GM19099 (cell line): ENCODE measurements around the gene OR10G3.

Experiments used
- POLR2A ChIP-seq: IDR thresholded peaks from 3 replicates; pipeline ENCODE4 v1.6.1; 2011; ENCODE audit warnings: low read depth; ENCODE audit not compliant: insufficient read length; ENCODE audit errors: extremely low read depth

The OR10G3 gene

DNA sequence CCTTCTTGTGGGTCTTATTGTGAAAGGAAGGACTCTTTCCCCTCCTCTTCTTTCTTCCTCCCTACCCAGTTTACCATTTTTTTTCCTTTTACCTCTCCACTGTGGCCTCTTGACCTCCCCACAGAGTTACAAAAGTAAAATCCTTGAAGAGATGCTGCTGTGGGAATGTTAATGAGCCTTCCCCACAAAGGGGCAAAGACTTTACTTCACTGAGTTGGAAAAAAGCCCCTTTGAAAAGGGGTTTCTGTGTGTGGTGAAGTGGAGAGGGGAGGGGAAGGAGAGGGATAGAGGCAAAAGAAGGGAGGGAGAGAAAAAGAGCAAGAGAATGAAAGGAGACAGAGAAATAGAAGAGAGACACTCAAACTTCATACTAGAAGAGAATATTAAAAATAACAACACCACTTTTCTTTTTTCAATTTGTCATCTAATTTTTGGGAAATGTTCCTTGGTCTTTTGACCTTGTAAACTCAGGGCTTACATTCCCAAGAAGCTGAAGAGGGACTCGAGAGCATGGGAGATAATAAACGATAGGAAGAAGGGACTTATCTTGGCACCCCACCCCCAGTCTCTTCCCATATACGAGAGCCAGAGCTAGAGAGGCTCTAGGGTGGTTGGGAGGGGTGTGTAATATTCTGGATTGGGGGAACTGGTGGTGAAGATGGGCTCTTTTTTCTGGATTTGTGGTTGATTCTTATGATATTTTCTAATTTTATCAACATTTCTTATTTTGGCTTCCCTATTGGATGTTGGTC, 40.5 kb downstream of the OR10G3 start:
- no peak for TF ChIP-seq POLR2A

DNA sequence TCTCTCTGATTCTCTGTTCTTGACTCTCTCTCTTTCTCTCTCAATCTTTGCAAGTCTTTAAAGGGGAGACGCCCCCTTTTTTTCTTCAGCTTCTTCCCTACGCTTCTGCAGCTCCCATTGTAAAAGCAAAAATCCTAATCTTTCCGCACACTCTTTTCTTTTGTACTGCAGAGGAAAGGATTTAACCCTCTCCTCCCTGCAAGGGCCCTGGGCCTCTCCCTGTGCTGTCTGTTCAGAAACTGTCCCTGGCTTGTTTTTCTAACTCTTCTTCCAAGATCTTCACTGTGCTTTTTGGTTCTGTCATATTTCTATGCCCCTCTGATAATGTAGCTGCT, 42.8 kb downstream of the OR10G3 start:
- TF ChIP-seq POLR2A: no peak

DNA sequence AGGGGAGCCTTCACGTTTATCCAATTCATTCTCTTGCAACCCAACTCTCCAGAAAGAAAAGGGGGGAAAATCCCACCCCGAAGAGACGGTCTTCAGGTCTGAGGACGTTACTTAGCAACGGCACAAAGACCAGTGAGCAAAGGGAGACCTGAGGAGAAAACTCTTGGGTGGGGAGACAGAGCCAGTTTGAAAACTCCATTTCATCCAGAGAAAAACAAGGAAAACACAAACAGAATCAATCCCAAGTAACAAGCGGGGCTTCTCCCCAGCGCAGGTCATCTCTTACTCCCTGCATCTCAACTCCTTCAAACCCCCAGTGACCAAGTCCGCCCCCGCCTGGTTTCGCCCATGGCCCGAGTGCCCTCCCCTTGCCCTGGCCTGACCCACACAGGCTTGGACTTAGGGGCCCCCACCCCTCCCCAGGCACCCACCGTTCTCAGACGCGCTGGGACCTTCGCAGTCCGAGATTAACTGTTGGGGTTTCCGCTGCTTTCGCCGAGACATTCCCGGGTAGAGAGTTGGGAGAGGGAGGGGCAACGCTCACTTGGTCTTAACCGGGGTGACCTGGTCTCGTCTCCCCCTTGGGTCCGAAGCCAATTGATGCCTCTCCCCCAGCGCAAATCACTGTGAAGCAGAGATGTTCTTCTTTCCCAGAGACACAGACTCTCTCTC, 43.3 kb downstream of the OR10G3 start:
- no peak for TF ChIP-seq POLR2A

DNA sequence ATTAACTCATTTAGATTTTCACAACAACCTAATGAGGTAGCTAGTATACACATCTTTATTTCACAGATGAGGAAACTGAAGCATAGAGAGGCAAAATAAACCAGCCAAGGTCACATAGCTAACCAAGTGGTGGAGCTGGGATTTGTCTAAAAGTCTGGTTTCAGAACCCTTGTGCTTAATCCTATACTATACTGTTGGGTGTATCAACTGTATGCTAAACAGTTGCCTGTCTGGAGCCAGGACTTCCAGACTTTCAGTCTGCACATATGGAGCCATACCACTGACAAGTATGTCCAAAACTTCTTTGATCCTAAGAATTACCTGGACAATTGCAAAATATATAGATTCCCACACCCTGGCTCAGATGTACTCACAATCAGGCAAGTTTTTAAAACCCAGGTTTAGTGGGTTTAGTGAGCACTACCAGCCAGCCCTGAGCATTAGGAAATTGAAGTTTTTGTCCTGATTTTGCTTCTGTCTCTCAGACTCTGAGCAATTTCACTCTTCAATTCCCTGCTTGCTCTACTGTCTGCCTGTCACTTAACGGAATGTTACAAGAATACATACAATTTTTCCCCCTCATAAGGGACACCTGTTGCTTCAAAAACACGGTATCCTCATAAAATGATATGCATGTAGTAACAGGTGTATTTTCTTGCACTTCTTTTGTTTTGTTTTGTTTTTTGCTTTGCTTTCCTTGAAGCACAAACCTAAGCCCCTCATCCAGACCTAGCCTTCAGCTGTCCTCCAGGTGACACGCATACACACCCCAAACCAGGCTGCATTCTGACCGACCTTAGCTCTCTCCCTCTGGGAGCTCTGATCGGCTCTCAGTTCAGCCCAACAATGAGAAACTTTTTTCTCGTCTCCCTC, 44.1 kb downstream of the OR10G3 start:
- TF ChIP-seq POLR2A: no peak

DNA sequence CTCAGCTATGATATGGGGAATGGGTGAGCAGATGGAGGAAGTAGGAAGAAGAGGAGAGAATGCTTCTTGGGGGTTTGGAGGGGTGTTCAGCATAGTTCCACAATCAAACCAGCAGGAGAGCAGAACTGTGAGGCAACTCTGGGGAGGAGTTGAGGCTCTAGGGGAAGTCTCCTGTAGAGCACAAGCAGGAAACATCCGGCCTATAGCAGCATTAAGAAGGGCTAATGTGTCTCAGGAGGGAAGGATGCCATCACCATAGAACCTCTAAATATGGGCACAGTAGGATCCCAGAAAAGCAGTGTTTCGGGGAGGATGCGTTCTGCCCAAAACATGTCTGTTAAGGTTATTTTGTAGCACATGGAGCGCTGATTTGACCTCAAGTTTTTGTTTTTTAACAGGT, 45.3 kb downstream of the OR10G3 start:
- TF ChIP-seq POLR2A: no peak

DNA sequence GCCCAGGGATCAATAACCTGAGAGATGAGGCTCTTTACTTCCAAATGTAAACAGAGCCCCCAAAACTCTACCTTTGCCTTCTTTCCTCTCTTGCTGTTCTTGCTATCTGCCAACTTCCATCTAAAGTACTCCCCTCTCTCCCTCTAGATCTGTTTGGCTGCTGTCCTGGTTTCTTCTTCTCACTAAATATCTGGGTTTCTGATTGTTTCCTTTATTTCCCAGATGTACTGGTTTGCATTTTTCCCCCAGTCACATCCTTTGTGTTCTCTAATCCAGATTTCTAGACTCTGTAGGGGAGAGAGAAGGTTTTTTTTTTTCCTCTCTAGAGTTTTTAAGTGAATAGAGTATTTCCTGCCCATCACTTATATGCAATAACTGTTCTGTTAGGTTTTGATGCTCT, 46.6 kb downstream of the OR10G3 start:
- TF ChIP-seq POLR2A: no peak

DNA sequence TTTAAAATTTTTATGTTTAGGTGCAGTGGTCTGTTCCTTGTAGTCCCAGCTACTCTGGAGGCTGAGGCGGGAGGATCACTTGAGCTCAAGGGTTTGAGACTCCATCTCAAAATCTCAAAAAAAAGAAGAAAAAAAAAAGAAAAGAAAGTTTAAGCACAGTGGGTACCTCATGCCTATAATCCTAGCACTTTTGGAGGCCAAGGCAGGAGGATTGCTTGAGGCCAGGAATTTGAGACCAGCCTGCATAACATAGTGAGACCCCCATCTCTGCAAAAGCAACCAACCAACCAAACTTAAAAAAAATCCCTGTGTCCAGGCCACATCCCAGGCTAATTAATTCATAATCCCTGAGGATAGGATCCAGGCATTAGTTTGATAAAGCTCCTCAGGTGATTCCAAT, 50.4 kb downstream of the OR10G3 start:
- no peak for TF ChIP-seq POLR2A

DNA sequence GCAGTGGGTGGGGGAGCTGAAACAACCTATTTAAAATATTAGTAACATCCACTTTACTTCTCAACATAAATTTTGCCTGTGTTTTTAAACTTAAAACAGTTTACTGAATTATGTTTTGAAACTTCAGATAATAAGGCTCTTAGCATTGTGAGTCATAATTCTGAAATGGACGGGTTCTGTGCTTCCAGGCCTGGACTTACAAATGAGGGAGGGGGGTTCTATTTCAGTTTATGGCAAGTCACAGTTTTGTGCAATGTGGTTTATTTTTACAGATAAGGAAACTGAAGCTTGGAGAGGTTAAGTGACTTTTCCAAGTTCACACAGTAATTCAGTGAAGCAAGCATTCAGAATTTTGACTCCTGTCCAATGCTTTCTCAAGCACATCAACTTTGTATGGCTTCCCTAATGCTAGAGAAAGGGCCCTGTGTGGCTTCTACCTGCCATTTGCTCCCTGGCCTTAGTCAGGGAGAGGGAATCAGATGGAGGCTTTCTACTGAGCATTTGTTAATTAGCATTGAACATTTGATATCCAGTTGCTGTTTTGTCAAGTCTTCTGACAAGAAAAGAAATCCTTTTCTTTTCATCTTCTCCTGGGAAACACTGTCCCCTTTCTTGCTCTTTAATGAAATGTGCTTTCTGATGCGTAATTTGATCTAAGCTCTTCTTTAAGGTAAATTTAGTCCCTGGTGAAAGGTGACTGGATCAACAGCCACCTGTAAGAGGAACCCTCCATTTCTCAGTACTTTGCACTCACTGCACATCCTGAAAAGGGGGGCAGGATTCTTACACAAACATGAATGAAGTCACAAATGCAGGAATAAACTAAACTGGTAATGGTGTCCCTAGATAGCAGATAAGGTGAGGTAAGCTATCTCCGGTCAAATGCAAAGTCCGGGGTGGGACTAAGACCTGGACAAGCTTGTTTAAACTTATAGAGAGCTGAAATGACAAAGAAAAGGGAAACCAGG, 51.2 kb downstream of the OR10G3 start:
- TF ChIP-seq POLR2A: no peak

DNA sequence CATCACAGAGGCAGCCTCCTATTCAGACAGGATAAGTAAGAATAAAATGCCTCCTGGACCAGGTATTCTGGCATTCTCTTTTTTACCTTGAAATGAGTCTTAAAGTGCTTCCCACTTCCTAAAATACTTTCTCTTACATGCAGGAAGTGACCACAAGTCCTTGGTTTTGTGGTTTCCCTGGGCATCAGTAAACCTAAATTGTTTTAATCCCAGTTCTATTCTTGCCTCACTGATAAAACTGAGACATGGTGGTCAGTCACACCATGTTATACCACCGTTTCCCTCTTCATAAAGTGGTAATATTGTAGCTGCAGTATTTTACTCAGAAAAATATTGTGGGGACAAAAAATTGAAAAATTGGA, 52.6 kb downstream of the OR10G3 start:
- TF ChIP-seq POLR2A: no peak

DNA sequence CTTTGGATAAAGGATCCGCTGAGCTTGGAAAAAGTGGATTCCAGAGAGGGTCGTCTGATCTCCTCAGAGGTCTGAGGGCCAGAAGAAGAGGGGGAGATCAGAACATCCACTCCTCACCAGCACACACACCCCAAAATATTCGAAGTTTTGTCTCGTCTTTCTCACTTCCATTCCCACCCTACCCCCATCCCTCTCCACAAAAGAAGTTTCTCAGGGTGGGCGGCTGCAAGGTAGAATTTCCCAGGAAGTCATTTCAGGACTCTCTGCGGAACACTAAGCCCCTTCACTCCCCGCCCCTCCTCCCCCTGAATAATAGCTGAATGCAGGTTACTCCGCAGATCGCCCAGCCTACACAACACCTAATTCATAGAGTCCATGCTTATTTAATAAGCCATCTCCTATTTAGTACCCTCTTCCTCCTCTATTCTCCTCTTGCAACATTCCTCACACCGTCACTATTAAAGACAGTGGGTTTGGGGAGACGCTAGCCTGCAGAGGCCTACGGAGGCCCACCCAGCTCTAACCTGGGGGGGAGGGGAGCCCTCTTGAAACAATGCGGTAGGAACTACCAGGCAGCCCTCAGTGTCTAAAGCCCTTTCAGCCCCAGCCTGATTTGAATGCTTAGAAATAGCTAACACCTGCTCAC, 53.1 kb downstream of the OR10G3 start:
- no peak for TF ChIP-seq POLR2A

DNA sequence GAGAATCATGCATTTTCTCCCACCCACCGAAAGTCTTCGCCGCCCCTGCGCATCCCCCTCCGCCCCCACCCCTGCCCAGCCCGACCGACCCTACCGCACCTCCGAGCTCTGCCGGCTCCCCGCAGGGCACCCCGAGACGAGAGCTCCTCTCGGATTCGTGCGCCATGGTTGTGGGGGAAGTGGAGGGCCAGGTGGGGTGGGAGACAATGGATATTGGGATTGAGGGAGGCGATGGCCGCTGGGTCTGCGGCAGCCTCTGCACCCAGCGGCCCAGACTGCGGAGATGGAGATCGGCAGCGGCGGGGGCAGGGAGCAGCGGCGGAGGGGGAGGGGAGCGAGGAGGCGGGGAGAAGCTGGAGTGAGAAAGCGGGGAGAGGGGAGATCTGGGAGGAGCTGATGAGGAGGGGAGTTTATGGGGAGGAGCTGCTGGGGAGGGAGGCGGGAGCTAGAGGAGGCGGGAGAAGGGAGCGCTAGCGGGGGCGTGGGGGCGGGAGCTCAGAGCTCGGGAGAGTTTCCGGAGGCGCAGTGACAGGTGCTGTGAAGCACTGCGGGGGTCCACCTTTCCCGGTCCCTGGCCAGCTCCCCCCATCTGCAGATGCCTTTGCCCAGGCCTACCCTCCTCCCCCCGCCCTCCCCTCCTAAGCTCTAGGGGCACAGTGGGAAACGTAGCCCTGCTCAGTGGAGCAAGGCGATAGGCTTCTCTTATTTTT, 53.8 kb downstream of the OR10G3 start, which contains the start of gene SALL2:
Gene SALL2, minus strand, starts transcription at position 385 of the 710 bp plus-strand sequence. Its CDS starts 219 bp downstream, at position 166.
- peak; percentile 25 for TF ChIP-seq POLR2A

DNA sequence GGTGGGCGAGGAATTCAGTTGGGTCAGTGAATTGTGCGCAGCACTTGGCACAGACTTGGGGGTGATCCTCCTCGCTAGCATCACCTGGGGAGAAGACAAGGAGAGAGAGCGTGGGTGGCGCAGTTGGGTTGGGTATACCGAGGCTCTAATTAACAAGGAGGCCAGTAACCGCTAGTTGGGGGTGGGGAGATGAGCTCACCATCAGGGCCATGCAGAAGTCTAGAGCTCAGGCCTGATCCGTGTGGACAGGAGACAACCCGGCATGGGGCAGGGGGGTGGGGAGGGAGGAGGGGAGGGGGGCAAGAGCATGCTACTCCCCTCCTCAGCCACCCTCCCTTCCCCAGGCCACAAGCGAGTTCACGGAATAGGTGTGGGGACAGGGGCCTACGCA, 54.3 kb downstream of the OR10G3 start:
- TF ChIP-seq POLR2A: no peak
